Measurements from ENCODE around the gene EDC4.

The EDC4 gene

GRCh38 chr16:67917140-67917851 is 44.4 kb downstream of the EDC4 start:
- no peak for DNase-seq
- Histone ChIP-seq H3K27ac (no peak overlapping the region), H3K9me3 (ENCODE audit: severe bottlenecking) (no peaks in the 10 kb centered on the region), H3K4me3 (ENCODE audit: low read depth, low read length) (no peak overlapping the region), H3K36me3 (peaks cover 3% of the 10 kb centered on the region; the same call in 1 of the 2 replicates), H3K27me3 (ENCODE audit: insufficient read depth, low read depth, severe bottlenecking) (no peaks in the 10 kb centered on the region)
- TF ChIP-seq CTCF (IDR thresholded peaks at IDR 0.05; ENCODE audit: low read depth, low read length), result no peak

GRCh38 chr16:67917852-67918236 is 45.0 kb downstream of the EDC4 start:
- Histone ChIP-seq H3K27me3 (ENCODE audit: insufficient read depth, low read depth, severe bottlenecking) (no peaks in the 10 kb centered on the region), H3K9me3 (ENCODE audit: severe bottlenecking) (no peaks in the 10 kb centered on the region), H3K36me3 (peaks cover 3% of the 10 kb centered on the region; the same call in 1 of the 2 replicates), H3K27ac (no peak overlapping the region), H3K4me3 (ENCODE audit: low read depth, low read length) (no peak overlapping the region)
- no peak for DNase-seq
- TF ChIP-seq CTCF (IDR thresholded peaks at IDR 0.05; ENCODE audit: low read depth, low read length), result no peak

DNA sequence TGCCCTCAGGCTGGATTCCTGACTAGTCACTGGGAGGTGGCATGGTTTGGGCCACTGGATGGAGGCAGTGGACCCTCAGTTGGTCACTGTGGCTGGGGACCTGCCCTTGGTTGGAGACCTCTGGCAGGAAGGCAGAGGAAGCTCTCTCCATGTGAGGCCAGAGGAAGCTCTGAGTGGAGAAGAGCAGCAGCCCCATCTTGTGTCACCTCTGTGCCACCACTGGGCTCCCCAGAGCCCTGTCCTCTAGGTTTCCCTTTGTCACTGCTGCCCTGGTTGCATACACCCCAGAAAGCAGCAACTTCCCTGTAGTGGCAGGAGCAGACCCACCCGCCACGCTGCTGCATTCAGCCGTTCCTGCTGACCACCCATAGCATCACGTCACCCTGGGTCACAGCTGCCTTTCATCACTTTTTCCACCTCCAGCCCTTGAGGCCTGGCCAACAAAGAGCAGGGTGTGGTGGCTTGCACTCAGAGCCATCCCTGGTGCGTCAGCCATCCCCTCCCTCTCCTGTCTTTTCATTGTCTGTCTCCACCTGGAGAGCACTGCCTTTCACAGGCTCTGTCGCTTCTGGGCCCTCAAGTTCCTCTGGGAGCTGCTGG is 46.9 kb downstream of the EDC4 start:
- H3K27ac ChIP-seq, result no peak overlapping the region
- H3K9me3 ChIP-seq (ENCODE audit: severe bottlenecking), result no peaks in the 10 kb centered on the region
- no peak for DNase-seq
- H3K27me3 ChIP-seq (ENCODE audit: insufficient read depth, low read depth, severe bottlenecking), result no peaks in the 10 kb centered on the region
- no peak overlapping the region for H3K4me3 ChIP-seq (ENCODE audit: low read depth, low read length)
- peaks cover 3% of the 10 kb centered on the region; the same call in 1 of the 2 replicates for H3K36me3 ChIP-seq
- peak; percentile 60 for TF ChIP-seq CTCF (IDR thresholded peaks at IDR 0.05; ENCODE audit: low read depth, low read length)

DNA sequence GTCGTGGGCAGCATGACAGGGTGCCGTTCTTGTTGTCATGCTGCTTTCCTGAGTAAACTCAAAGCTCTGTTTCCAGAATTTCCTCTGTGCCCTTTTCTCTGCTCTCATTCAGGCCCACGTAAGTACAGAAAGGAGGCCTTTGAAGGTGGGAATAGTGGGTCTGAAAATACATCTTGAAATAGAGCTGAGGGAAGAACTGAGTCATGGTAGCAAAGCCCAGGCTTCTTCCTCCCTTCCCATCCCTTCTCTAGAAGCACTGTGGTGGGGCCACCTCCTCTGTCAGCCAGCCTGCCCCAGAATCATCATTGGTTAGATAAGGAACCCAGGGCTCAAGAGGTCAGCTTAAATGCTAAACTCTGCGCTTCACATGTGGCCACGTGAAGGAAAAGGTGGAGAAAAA is 49.4 kb downstream of the EDC4 start:
- Histone ChIP-seq H3K27ac (no peak overlapping the region), H3K4me3 (ENCODE audit: low read depth, low read length) (no peak overlapping the region), H3K36me3 (peaks cover 3% of the 10 kb centered on the region; the same call in 1 of the 2 replicates), H3K9me3 (ENCODE audit: severe bottlenecking) (no peaks in the 10 kb centered on the region), H3K27me3 (ENCODE audit: insufficient read depth, low read depth, severe bottlenecking) (no peaks in the 10 kb centered on the region)
- TF ChIP-seq CTCF (IDR thresholded peaks at IDR 0.05; ENCODE audit: low read depth, low read length), result no peak
- no peak for DNase-seq

DNA sequence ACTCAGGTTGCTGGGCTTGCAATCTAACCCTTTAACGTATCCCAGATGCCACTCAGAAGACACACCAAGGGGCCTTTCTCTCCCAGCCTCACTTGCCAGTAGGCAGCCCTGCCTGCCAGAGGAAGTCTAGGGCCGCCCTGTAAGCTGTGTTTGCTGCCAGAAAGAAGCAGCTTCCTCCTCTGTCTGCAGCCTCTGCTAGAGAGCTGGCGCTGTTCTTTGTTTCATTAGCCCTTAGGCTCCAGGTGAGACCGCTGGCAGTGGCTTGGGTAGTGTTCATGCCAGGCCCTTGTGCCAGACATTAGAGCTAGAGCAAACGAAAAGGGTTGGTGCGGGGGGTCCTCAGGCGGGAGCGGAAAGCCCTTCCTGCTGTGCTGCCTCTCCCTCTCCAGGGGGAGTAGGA is 49.9 kb downstream of the EDC4 start:
- TF ChIP-seq CTCF (IDR thresholded peaks at IDR 0.05; ENCODE audit: low read depth, low read length), result no peak
- Histone ChIP-seq H3K27ac (no peak overlapping the region), H3K27me3 (ENCODE audit: insufficient read depth, low read depth, severe bottlenecking) (no peaks in the 10 kb centered on the region), H3K4me3 (ENCODE audit: low read depth, low read length) (no peak overlapping the region), H3K9me3 (ENCODE audit: severe bottlenecking) (no peaks in the 10 kb centered on the region), H3K36me3 (peaks cover 3% of the 10 kb centered on the region; the same call in 1 of the 2 replicates)
- no peak for DNase-seq
